Stomach (tissue), 9 donors: ENCODE data around the gene COL5A1. TPM values are rescaled to one million over a fixed set of nuclear protein-coding genes. Genes with fewer than 3 reads are reported as not detected.

ENCODE experiments used
- DNase-seq, 2 donors: peaks; one replicate each; pipeline versions ENCODE4 v3.0.0 to v3.0.0-alpha.2; 2013 to 2019
- H3K27ac ChIP-seq, 5 donors: fragments of 200-600 bp in 4 of 5; sonication (generic) in 4 of 5; one replicate each; pipeline ENCODE4 v1.5.1; 2013 to 2019; ENCODE audit warnings: mild to moderate bottlenecking in 1 of 5, moderate library complexity in 1 of 5
- H3K27me3 ChIP-seq, 3 donors: fragments of 200-600 bp; sonication (generic); one replicate each; pipeline ENCODE4 v1.5.1; 2017 to 2019; ENCODE audit warnings: mixed run types in 1 of 3
- H3K36me3 ChIP-seq, 4 donors: fragments of 200-600 bp; sonication (generic); 1 replicate in 3 of 4; 2 replicates in 1 of 4; pipeline ENCODE4 v1.5.1; 2016 to 2019
- H3K4me1 ChIP-seq, 4 donors: fragments of 200-600 bp; sonication (generic); one replicate each; pipeline ENCODE4 v1.5.1; 2016 to 2019
- H3K4me3 ChIP-seq, 4 donors: fragments of 200-600 bp; sonication (generic) in 3 of 4; one replicate each; pipeline ENCODE4 v1.5.1; 2016 to 2019; ENCODE audit warnings: mild to moderate bottlenecking in 1 of 4
- H3K9me3 ChIP-seq, 4 donors: fragments of 200-600 bp; sonication (generic); one replicate each; pipeline ENCODE4 v1.5.1; 2016 to 2019
- CTCF ChIP-seq, 7 experiments: fragments of 450-650 bp in 4 of 7; fragments of 200-600 bp in 3 of 7; sonication (generic) in 3 of 7; IDR thresholded peaks; one replicate each; pipeline ENCODE4 v1.5.1; 2016 to 2019; ENCODE audit warnings: antibody characterized with exemption in 7 of 7, control low read depth in 2 of 7, mild to moderate bottlenecking in 1 of 7
- EP300 ChIP-seq: sonication (generic); formaldehyde crosslinking; IDR thresholded peaks from one replicate; pipeline ENCODE4 v1.6.1; 2017; ENCODE audit warnings: antibody characterized with exemption
- POLR2A ChIP-seq, 4 donors: fragments of 450-650 bp; IDR thresholded peaks; one replicate each; pipeline ENCODE4 v1.6.1; 2016; ENCODE audit warnings: antibody characterized with exemption in 4 of 4, control low read depth in 2 of 4, mild to moderate bottlenecking in 1 of 4, moderate library complexity in 1 of 4
- POLR2AphosphoS5 ChIP-seq, 3 donors: sonication (generic); formaldehyde crosslinking; IDR thresholded peaks; one replicate each; pipeline ENCODE4 v1.6.1; 2016; ENCODE audit warnings: antibody characterized with exemption in 3 of 3
- WGBS, 5 donors: extraction: QIAGEN DNeasy Blood & Tissue Kit in 3 of 5; methylation state at CpG; one replicate each; pipeline versions ENCODE4 v1.1.5 to v1.1.7; 2013 to 2018; 5-methylcytosine and 5-hydroxymethylcytosine counted together
- intact Hi-C: fragments of 100-400 bp; cut with DNase I; formaldehyde crosslinking; loops from one replicate; pipeline ENCODE4 v1.15.1; 2023; ENCODE audit warnings: low total_unique reads
- polyA plus RNA-seq, 3 donors: library from polyadenylated mRNA; stranded (reverse); fragments of 200-250 nt; gene quantifications; one replicate each; pipeline ENCODE4 v1.2.3, GENCODE V29; 2013
- total RNA-seq, 5 donors: library from RNA; depleted of rRNA; stranded (reverse); fragments of >200 nt; gene quantifications; one replicate each; pipeline versions ENCODE4 v1.1.0 to v1.2.3, GENCODE V29; 2014 to 2016
- donor health status: healthy with polysubstance abuse.
- donor health status: Bipolar disorder and iron deficiency.
- donor health status: healthy.

Gene COL5A1
- total and polyA plus RNA-seq, 8 donors, result 7.3 to 205 (median 26.4) TPM

GRCh38 chr9:134850611-134851010 is 209.0 kb downstream of the COL5A1 start:
- Histone ChIP-seq H3K9me3 (peaks cover 0 to 17% (median 4%) of the 10 kb centered on the region in 4 donors), H3K27ac (no peak overlapping the region), H3K36me3 (peaks cover 0 to 2% (median 0%) of the 10 kb centered on the region in 4 donors), H3K4me3 (no peak overlapping the region), H3K27me3 (peaks cover 0 to 12% (median 0%) of the 10 kb centered on the region in 3 donors), H3K4me1 (no peaks in the 10 kb centered on the region)
- TF ChIP-seq POLR2AphosphoS5 (IDR thresholded peaks at IDR 0.05) (no peak), CTCF (IDR thresholded peaks at IDR 0.05) (no peak), EP300 (no peak), POLR2A (IDR thresholded peaks at IDR 0.05) (no peak)
- DNase-seq, result no peak
- intact Hi-C loops, result no loop called here
- WGBS, 5 donors, result 77 to 89% (median 85%) methylated on average over 9 of the region's 9 CpGs

GRCh38 chr9:134851020-134851419 is 209.4 kb downstream of the COL5A1 start:
- no peak overlapping the region for H3K4me3 ChIP-seq
- intact Hi-C loops, result no loop called here
- H3K36me3 ChIP-seq, result no peaks in the 10 kb centered on the region
- no peak overlapping the region for H3K27ac ChIP-seq
- TF ChIP-seq EP300 (no peak), POLR2A (IDR thresholded peaks at IDR 0.05) (no peak), CTCF (IDR thresholded peaks at IDR 0.05) (no peak)
- no peak for DNase-seq
- no peaks in the 10 kb centered on the region for H3K4me1 ChIP-seq
- 76 to 87% (median 81%) methylated on average over 6 to 12 of the region's 12 CpGs for WGBS, 5 donors
- peaks cover 0 to 16% (median 0%) of the 10 kb centered on the region in 3 donors for H3K27me3 ChIP-seq
- peaks cover 0 to 17% (median 4%) of the 10 kb centered on the region in 4 donors for H3K9me3 ChIP-seq

- Histone ChIP-seq H3K4me1 (no peaks in the 10 kb centered on the region), H3K4me3 (no peak overlapping the region), H3K36me3 (no peaks in the 10 kb centered on the region), H3K27me3 (peaks cover 0 to 22% (median 0%) of the 10 kb centered on the region in 3 donors), H3K9me3 (peaks cover 0 to 15% (median 4%) of the 10 kb centered on the region in 4 donors), H3K27ac (no peak overlapping the region)
- intact Hi-C loops, result no loop called here
- 46 to 72% (median 62%) methylated on average over 6 of the region's 6 CpGs for WGBS, 5 donors
- TF ChIP-seq EP300, result no peak
- no peak for TF ChIP-seq POLR2A (IDR thresholded peaks at IDR 0.05)
- TF ChIP-seq POLR2AphosphoS5 (IDR thresholded peaks at IDR 0.05), result no peak
- no peak for TF ChIP-seq CTCF (IDR thresholded peaks at IDR 0.05)
- no peak for DNase-seq
Measured at GRCh38 chr9:134852906-134853654, 211.5 kb downstream of the COL5A1 start.

- H3K27ac ChIP-seq, result no peak overlapping the region
- no peak overlapping the region for H3K4me3 ChIP-seq
- WGBS, 5 donors, result 65 to 81% (median 72%) methylated on average over 5 to 6 of the region's 6 CpGs
- H3K4me1 ChIP-seq, result no peaks in the 10 kb centered on the region
- peaks cover 0 to 10% (median 4%) of the 10 kb centered on the region in 4 donors for H3K9me3 ChIP-seq
- no peak for TF ChIP-seq EP300
- no peak for TF ChIP-seq CTCF (IDR thresholded peaks at IDR 0.05)
- no peak for TF ChIP-seq POLR2AphosphoS5 (IDR thresholded peaks at IDR 0.05)
- no peak for TF ChIP-seq POLR2A (IDR thresholded peaks at IDR 0.05)
- no peaks in the 10 kb centered on the region for H3K36me3 ChIP-seq
- intact Hi-C loops, result no loop called here
- no peak for DNase-seq
- peaks cover 0 to 22% (median 0%) of the 10 kb centered on the region in 3 donors for H3K27me3 ChIP-seq
Measured at GRCh38 chr9:134853893-134854292, 212.3 kb downstream of the COL5A1 start.
